ENCODE results near the gene PBX1. TPM values are rescaled to one million over a fixed set of nuclear protein-coding genes. Genes with fewer than 3 reads are reported as not detected.

The PBX1 gene
- total and polyA plus RNA-seq, 2 donors (not counting 3 experiments of a cell fraction or from before 2014, with no cell fraction given) = 10.7 to 24.1 TPM

- no peaks in the 10 kb centered on the region for H3K4me1 ChIP-seq (ENCODE audit: control insufficient read depth, extremely low read depth, insufficient read depth, low read length)
- H3K4me3 ChIP-seq (replicated peaks in 1 of 3; ENCODE audit: insufficient read depth in 1 of 3, low read depth in 1 of 3, low read length in 3 of 3) = no peak overlapping the region
- H3K36me3 ChIP-seq (ENCODE audit: control insufficient read depth in 2 of 2, extremely low read depth in 1 of 2, insufficient read depth in 2 of 2, low read length in 2 of 2) = no peaks in the 10 kb centered on the region
- intact Hi-C loops (cut with micrococcal nuclease) = no loop called here
- H3K9me1 ChIP-seq (replicated peaks; ENCODE audit: control insufficient read depth, extremely low read depth, insufficient read depth, low read length) = no peaks in the 10 kb centered on the region
- no peak for DNase-seq (ENCODE audit: low read depth, low spot score)
- ChIA-PET POLR2A (no interaction called here), CTCF (no interaction called here)
- dilution Hi-C loops (cut with MboI; ENCODE audit: extremely low pct_ligation_motif_present, low sequenced_read_pairs) = no loop called here
- TF ChIP-seq FOS (IDR thresholded peaks at IDR 0.05; ENCODE audit: borderline replicate concordance, insufficient read depth, low read length) (no peak), MYC (IDR thresholded peaks at IDR 0.05; ENCODE audit: low read depth, low read length) (no peak), POLR2AphosphoS5 (IDR thresholded peaks at IDR 0.05; ENCODE audit: insufficient read depth, low read depth, low read length) (no peak), JUN (IDR thresholded peaks at IDR 0.05; ENCODE audit: borderline replicate concordance, insufficient read depth, insufficient read length, low read depth) (no peak), MAX (IDR thresholded peaks at IDR 0.05; ENCODE audit: insufficient read depth, insufficient read length) (no peak), CTCF (IDR thresholded peaks at IDR 0.05; ENCODE audit: extremely low read depth in 1 of 2, insufficient read depth in 1 of 2, low read depth in 1 of 2, low read length in 2 of 2) (no peak), POLR2A (IDR thresholded peaks at IDR 0.05; ENCODE audit: low read depth, low read length) (no peak), EZH2 (IDR thresholded peaks at IDR 0.05; ENCODE audit: borderline replicate concordance, low read depth, low read length, severe bottlenecking) (no peak), GATA2 (IDR thresholded peaks at IDR 0.05; ENCODE audit: insufficient read depth, insufficient read length, low read depth, low read length) (no peak)
- no peaks in the 10 kb centered on the region for H4K20me1 ChIP-seq (replicated peaks; ENCODE audit: control insufficient read depth, extremely low read depth, insufficient read depth, low read length)
- H3K4me2 ChIP-seq (ENCODE audit: insufficient read depth, low read length) = no peak overlapping the region
- H3K27me3 ChIP-seq (ENCODE audit: control insufficient read depth in 2 of 2, insufficient read depth in 2 of 2, low read length in 2 of 2) = no peaks in the 10 kb centered on the region
- no peak overlapping the region for H3K9ac ChIP-seq (replicated peaks; ENCODE audit: extremely low read depth, insufficient read depth, low read length)
- BruUV-seq (replicated peaks) = no TSS peak
- no peak overlapping the region for H3K27ac ChIP-seq (ENCODE audit: insufficient read depth, low read depth, low read length)
- no peak for FAIRE-seq
- H2AFZ ChIP-seq (ENCODE audit: low read depth, low read length) = no peak overlapping the region
- no peaks in the 10 kb centered on the region for H3K9me3 ChIP-seq (replicated peaks; ENCODE audit: control insufficient read depth, insufficient read depth, low read length)
- H3K79me2 ChIP-seq (ENCODE audit: control insufficient read depth, insufficient read depth, low read length) = no peaks in the 10 kb centered on the region
These were observed 119.2 kb downstream of the PBX1 start for GRCh38 chr1:164678136-164678700.
